T-helper 2 cell treated with Interferon-gamma antibody and Interleukin-4, amounts not matched to agents 5 μg/mL and 100 μg/mL, for 36 hours (primary cell): ENCODE results near the gene PGA5.
A peak's percentile ranks its signal among the peaks of the same experiment; 100 is the strongest.
"Not testable (repeated sequence)": the region's sequence is repeated elsewhere in the genome, so short reads cannot be mapped to it uniquely, and the experiment has no call there.

ENCODE experiments used
- DNase-seq: peaks from one replicate; pipeline ENCODE4 v3.0.0; 2021; ENCODE audit warnings: low spot score
- H3K27ac Mint-ChIP-seq: one replicate; pipeline ENCODE4 v1.8.0; 2021; ENCODE audit warnings: mild to moderate bottlenecking, mixed read lengths
- H3K27me3 Mint-ChIP-seq: one replicate; pipeline ENCODE4 v1.8.0; 2021; ENCODE audit warnings: low read depth, mixed read lengths
- H3K36me3 Mint-ChIP-seq: one replicate; pipeline ENCODE4 v1.8.0; 2021; ENCODE audit warnings: low read depth, mixed read lengths
- H3K4me1 Mint-ChIP-seq: one replicate; pipeline ENCODE4 v1.8.0; 2021; ENCODE audit warnings: low read depth, mixed read lengths
- H3K4me3 Mint-ChIP-seq: one replicate; pipeline ENCODE4 v1.8.0; 2022; ENCODE audit warnings: mild to moderate bottlenecking, moderate library complexity, mixed read lengths
- H3K9me3 Mint-ChIP-seq: one replicate; pipeline ENCODE4 v1.8.0; 2021; ENCODE audit warnings: mixed read lengths

PGA5 gene

DNA sequence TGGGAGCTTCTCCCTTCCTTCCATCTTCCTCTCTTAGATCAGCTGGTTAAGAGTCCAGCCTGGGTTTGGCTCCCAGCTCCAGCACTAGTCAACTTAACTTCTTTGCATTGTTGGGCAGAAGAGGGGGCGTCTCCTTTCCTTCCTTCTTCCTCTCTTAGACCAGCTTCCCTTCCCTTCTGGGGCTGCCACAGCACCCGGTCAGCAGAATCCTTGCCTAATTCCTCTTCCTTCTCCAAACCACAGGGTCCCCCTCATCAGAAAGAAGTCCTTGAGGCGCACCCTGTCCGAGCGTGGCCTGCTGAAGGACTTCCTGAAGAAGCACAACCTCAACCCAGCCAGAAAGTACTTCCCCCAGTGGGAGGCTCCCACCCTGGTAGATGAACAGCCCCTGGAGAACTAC is 551 bp downstream of the PGA5 start:
- H3K9me3 Mint-ChIP-seq, H3K4me3 Mint-ChIP-seq, DNase-seq, H3K36me3 Mint-ChIP-seq, H3K27ac Mint-ChIP-seq, H3K4me1 Mint-ChIP-seq, H3K27me3 Mint-ChIP-seq: not testable (repeated sequence)

DNA sequence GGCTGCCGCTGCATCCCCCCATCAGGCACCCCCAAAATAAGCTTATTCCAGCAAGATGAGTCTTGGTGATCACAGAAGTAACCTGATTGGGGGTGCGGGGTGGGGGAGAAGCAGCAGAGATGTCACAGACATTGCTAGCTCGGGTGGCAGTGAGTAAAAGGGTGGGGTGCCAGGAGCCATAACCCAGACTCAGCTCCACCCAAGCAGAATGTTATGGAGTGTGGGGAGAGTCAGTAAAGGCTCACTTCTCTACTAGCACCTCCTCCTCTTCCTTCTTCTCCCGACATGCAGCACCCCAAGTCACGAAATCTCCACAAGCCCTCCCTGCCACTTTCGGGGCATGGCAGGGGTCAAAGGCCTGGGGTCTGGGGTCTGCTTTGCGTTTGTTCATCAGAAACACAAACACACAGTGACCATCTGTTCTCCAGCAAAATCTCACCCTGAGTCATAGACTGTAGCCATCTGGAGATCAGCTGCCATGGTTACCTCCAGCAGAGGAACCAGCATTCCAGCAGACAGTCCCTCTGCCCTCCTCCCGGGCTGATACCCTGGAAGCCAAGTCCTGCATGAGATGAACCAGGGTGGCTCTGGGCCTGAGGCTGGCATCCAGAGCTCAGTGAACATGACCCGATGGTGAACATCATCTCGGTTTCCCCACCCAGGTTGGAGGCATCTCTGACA is 4.4 kb downstream of the PGA5 start:
- not testable (repeated sequence) for H3K27me3 Mint-ChIP-seq, H3K9me3 Mint-ChIP-seq, H3K4me3 Mint-ChIP-seq, H3K4me1 Mint-ChIP-seq, H3K27ac Mint-ChIP-seq, H3K36me3 Mint-ChIP-seq, DNase-seq

DNA sequence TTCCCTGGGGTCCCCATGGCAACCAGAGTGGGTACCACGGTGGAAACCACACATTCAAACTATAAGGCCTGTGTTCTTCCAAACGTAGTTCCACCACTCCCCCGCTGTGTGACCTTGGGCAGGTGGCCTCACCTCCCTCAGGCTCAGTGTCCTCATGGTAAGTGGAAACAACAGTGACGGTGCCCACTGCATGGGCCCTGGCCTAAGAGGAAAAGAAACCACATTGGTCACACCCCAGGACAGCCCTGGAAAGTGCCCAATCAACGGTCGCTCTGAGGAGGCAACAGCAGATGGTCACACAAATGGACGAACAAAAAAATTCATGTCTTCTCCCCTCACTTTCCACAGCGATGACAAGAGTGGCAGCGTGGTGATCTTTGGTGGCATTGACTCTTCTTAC is 7.1 kb downstream of the PGA5 start:
- H3K4me3 Mint-ChIP-seq, H3K36me3 Mint-ChIP-seq, H3K4me1 Mint-ChIP-seq, H3K27ac Mint-ChIP-seq, H3K27me3 Mint-ChIP-seq, H3K9me3 Mint-ChIP-seq, DNase-seq: not testable (repeated sequence)

DNA sequence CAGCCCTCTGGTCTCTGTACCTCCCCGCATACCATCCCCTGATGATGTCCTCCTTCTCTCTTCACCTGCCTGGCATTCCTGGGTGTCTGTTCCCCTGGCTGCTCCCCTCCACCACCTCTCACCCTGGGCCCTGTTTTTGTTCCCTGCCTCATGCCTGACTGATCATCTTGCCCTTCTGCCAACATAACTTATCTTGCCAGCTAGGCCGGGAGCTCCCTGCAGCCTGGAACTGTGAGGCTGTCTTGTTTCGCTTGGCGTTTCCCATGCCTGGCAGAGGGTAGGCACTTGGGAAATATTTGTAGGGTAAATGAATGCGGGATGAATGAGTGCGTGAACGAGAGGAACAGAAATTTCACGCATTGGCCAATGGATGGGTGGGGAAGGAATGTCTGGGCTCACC is 8.2 kb downstream of the PGA5 start:
- not testable (repeated sequence) for H3K36me3 Mint-ChIP-seq, H3K4me3 Mint-ChIP-seq, H3K27ac Mint-ChIP-seq, DNase-seq, H3K9me3 Mint-ChIP-seq, H3K4me1 Mint-ChIP-seq, H3K27me3 Mint-ChIP-seq

DNA sequence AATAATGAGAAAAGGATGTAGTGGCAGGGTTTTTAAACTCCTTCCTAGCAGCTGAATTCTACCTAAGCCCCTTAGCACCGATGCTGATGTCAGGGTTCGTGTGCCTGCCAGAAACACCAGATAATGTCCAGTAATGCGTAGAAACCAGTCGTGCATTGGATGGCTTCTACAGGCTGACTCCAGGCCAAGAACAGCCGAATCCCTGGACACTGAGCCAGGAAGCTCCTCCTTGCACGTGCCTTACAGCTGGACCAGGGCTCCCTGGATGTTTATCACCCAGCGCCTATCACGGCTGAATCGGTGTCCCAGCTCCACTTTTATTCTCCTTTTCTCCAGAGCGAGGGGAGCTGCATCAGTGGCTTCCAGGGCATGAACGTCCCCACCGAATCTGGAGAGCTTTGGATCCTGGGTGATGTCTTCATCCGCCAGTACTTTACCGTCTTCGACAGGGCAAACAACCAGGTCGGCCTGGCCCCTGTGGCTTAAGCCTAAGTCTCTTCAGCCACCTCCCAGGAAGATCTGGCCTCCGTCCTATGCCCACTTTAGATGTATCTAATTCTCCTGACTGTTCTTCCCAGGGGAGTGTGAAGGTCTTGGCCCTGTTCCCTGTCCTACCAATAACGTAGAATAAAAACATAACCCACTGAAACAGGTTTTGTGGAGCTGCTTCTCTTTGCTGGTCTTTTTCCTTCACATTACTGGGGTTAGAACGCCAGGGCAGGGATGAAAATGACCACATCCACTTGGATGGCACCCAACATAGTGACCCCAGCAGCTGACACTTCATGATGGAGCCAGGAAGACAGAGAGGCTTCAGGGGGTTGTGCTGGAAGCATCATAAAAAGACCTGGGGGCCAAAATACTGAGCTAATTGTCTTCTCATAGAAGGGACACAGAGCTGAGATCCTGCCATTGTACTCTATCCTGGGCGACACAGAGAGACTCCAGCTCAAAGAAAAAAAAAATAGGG is 10.1 kb downstream of the PGA5 start:
- H3K9me3 Mint-ChIP-seq, H3K27ac Mint-ChIP-seq, H3K27me3 Mint-ChIP-seq, H3K36me3 Mint-ChIP-seq, H3K4me3 Mint-ChIP-seq, H3K4me1 Mint-ChIP-seq, DNase-seq: not testable (repeated sequence)

DNA sequence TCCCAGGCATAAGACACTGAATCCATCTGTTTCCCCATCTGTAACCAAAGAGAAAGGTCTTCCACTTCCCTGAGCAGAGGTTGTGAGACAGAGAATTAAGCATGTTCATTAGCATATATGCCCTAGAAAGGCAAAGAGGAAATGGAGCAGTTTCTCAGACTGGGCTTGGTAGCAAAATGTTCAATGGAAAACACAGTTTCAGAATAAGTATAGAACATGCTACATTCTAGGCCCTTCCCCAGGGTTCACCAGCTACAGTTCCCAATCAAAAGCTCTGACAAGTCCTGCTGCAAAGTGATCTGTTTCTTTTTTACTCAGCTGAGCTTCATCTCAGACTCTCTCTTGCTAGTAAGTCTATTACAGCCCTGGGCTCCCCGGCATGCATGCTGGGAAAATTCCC is 11.4 kb downstream of the PGA5 start:
- not testable (repeated sequence) for H3K27ac Mint-ChIP-seq, H3K4me3 Mint-ChIP-seq

DNA sequence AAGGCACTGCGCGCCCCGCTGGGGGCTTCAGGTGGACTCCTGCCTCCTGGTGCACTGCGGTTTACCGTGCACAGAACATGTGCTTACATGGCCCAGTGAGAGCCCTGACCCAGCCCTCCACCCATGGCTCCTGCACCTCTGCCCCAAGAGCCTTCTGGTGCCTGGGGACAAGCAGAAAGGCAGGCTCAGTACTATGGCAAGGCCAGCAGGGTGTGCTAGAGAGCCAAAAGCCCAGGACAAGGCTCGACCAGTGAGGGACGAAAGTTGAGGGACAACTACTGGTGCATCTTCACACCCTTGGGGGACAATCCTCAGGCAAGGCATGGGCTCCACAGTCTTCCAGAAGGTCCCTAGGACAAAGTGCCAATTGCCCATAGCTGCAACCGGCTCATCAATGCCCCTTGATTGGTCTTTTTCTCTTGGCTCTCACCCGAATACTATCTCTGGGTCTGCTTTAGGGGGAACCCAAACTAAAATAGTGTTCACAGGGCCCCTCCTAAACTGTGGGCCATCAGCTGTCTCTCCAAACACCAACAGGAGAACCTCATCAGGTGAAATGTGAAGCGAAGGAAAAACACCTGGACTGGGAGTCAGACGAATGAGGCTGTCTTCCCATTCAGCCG is 13.5 kb downstream of the PGA5 start:
- no peaks in the 10 kb centered on the region for H3K27me3 Mint-ChIP-seq
- peak; percentile 46 for DNase-seq
- no peak overlapping the region for H3K4me3 Mint-ChIP-seq
- no peak overlapping the region for H3K27ac Mint-ChIP-seq
- no peaks in the 10 kb centered on the region for H3K9me3 Mint-ChIP-seq
- H3K4me1 Mint-ChIP-seq: no peaks in the 10 kb centered on the region
- H3K36me3 Mint-ChIP-seq: no peaks in the 10 kb centered on the region

More for the DNA sequence above, 11.4 kb downstream of the PGA5 start:
- DNase-seq, H3K36me3 Mint-ChIP-seq, H3K9me3 Mint-ChIP-seq, H3K4me1 Mint-ChIP-seq, H3K27me3 Mint-ChIP-seq: not testable (repeated sequence)

DNA sequence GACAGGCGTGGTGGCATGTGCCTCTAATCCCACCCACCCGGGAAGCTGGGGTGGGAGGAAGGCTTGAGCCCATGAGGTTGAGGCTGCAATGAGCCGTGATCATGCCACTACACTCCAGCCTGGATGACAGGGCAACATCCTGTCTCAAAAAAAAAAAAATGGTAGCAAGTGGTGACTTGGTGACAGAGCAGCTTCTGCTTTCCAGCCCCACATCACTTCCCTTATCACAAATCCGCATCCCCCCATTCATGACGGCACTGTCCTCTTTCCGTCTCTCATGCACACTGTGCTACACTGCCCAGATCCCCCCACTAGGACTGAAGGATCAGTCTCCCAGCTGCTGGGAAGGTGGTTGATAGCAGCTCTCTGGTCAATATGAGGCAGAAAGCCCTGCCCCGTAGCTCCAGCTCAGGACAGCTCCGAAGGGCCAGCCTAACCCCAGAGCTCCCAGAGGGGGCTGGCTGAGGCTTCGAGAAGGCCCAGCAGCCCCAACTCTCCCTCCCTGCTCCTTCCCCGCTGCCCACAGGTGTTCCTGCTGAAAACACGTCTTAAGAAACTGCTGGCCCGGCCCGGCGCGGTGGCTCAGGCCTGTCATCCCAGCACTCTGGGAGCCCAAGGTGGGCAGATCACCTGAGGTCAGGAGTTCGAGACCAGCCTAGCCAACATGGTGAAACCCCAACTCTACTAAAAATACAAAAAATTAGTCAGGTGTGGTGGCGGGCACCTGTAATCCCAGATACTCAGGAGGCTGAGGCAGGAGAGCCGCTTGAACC is 15.9 kb downstream of the PGA5 start:
- H3K27me3 Mint-ChIP-seq: no peaks in the 10 kb centered on the region
- H3K4me3 Mint-ChIP-seq: no peak overlapping the region
- no peaks in the 10 kb centered on the region for H3K4me1 Mint-ChIP-seq
- no peak overlapping the region for H3K27ac Mint-ChIP-seq
- H3K36me3 Mint-ChIP-seq: no peaks in the 10 kb centered on the region
- no peaks in the 10 kb centered on the region for H3K9me3 Mint-ChIP-seq
- no peak for DNase-seq

DNA sequence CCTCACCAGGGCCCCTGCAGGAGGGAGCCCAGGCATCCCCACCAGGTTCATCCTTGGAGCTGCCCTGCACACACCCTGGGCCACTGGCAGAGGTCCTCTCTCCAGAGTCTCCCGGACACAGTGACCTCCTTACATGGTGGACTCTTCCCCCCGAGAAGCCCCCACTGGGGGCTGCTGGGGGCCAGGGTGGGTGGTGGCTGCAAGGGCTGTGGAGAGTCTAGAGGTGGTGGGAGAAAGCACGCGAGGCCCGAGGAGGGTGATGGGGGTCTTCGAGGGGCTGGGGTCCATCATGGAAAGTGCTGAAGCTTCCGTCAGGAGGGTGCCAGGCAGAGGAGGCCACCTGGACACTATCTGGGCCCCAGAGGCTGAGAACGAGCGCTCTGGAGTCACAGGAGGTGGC is 17.6 kb downstream of the PGA5 start:
- H3K4me1 Mint-ChIP-seq: no peaks in the 10 kb centered on the region
- no peaks in the 10 kb centered on the region for H3K9me3 Mint-ChIP-seq
- no peak overlapping the region for H3K4me3 Mint-ChIP-seq
- H3K36me3 Mint-ChIP-seq: no peaks in the 10 kb centered on the region
- no peaks in the 10 kb centered on the region for H3K27me3 Mint-ChIP-seq
- DNase-seq: no peak
- no peak overlapping the region for H3K27ac Mint-ChIP-seq

DNA sequence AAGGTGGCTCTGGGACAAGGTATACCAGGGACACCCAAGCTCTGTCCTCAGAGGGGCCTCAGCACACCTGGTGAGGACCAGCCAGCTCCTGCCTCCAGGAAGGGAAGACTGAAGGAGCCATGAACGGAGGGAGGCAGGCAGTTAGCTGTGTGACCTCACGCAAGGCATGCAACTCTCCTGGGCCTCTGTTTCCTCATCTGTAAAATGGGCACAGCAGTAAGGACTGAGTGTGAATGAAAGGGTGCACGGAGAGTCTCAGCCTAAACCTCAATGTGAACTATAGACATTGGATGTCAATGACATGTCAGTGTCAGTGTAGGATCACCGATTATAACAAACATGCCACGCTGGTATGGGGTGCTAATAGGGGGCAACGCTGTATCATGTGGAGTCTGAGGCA is 18.4 kb downstream of the PGA5 start:
- Mint-ChIP-seq H3K4me1 (no peaks in the 10 kb centered on the region), H3K27me3 (no peaks in the 10 kb centered on the region), H3K27ac (no peak overlapping the region), H3K9me3 (no peaks in the 10 kb centered on the region), H3K36me3 (no peaks in the 10 kb centered on the region), H3K4me3 (no peak overlapping the region)
- no peak for DNase-seq

DNA sequence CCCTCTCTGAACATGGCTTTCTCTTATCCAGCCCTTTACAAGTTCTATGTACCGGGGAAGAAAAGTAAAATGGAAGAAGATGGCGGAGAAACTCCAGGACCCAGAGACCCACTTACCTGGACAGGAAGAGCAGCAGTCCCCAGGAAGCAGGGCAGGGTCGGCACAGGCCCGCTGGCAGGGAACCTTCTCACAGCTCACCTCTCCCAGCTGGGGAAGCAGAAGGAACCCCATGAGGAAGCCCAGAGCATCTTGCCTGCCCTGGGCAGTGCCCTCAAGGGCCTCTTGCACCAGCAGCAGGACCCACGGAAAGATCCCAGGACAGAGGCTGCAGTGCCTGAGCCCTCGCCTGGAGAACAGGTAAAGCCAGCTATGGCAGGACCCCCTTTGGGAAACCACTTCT is 23.4 kb downstream of the PGA5 start:
- no peak overlapping the region for H3K4me3 Mint-ChIP-seq
- H3K36me3 Mint-ChIP-seq: no peaks in the 10 kb centered on the region
- no peaks in the 10 kb centered on the region for H3K27me3 Mint-ChIP-seq
- H3K27ac Mint-ChIP-seq: no peak overlapping the region
- H3K4me1 Mint-ChIP-seq: no peaks in the 10 kb centered on the region
- DNase-seq: no peak
- no peaks in the 10 kb centered on the region for H3K9me3 Mint-ChIP-seq

DNA sequence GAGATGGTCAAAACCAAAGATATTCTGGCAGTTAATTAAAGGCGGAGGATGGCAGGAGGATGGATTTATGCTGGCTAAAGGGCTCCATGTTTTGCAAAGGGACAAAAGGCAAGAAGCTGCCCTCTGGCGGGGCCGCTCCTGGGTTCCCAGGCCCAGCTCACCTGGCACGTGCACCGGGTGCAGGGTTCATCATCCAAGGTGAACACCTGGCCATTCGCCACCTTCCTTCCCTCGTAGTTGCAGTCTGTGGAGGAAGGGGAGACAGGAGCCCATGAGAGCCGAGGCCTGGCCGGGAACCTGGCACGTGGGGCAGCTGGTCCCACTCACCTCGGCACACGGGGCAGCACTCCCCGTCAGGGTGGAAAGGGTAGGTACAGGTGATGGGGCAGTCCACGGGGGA is 23.8 kb downstream of the PGA5 start:
- H3K4me1 Mint-ChIP-seq: no peaks in the 10 kb centered on the region

DNA sequence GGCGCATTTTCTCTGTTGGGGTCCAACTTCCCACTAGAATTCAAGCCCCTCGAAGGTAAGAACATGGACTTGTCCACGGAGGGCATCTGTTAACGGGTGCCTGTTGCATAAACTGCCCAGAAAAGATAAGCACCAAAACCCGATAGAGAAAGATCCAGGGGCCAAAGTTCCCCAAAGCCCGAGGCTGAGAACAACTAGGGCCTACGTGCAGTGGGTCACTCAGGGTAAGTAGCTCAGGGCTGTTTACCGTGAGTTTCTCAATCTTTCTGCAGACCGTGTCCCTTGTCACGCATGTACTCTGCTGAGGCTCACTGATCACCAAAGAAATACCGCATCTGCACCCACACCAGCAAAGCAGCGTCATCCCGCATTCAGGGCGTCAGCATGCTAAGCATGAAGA is 24.4 kb downstream of the PGA5 start:
- H3K4me1 Mint-ChIP-seq: no peaks in the 10 kb centered on the region
- no peak overlapping the region for H3K27ac Mint-ChIP-seq
- no peaks in the 10 kb centered on the region for H3K9me3 Mint-ChIP-seq
- H3K27me3 Mint-ChIP-seq: no peaks in the 10 kb centered on the region
- no peak for DNase-seq
- no peaks in the 10 kb centered on the region for H3K36me3 Mint-ChIP-seq
- H3K4me3 Mint-ChIP-seq: no peak overlapping the region

More for the DNA sequence above, 23.8 kb downstream of the PGA5 start:
- Mint-ChIP-seq H3K27ac (no peak overlapping the region), H3K36me3 (no peaks in the 10 kb centered on the region), H3K4me3 (no peak overlapping the region), H3K27me3 (no peaks in the 10 kb centered on the region), H3K9me3 (no peaks in the 10 kb centered on the region)
- no peak for DNase-seq

DNA sequence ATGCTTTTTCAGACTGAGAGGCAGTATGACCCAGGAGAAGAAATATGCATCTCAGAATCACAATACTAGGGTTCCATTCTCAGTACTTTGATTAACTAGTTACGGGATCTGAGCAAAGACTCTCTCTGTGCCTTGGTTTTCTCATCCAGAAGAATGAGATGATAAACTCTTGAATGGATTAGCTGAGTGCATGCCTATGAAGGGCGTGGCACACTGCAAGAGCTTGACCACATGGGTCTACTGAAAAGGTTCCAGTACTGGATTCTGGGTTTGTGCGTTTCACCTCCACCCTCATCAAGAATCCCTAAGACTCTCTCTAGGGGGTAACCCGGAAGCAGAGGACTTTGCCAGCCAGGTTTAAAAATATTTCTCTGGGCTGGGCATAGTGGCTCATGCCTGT is 25.6 kb downstream of the PGA5 start:
- no peaks in the 10 kb centered on the region for H3K36me3 Mint-ChIP-seq
- no peaks in the 10 kb centered on the region for H3K9me3 Mint-ChIP-seq
- no peak overlapping the region for H3K27ac Mint-ChIP-seq
- H3K4me3 Mint-ChIP-seq: no peak overlapping the region
- H3K4me1 Mint-ChIP-seq: no peaks in the 10 kb centered on the region
- no peak for DNase-seq
- H3K27me3 Mint-ChIP-seq: no peaks in the 10 kb centered on the region
